Body of pancreas (tissue), 4 donors: ENCODE data around the gene NDUFB4.

Source experiments
- POLR2A ChIP-seq, 3 donors: fragments of 450-650 bp; IDR thresholded peaks; one replicate each; pipeline ENCODE4 v1.6.1; 2016; ENCODE audit warnings: antibody characterized with exemption in 3 of 3, mild to moderate bottlenecking in 2 of 3
- TF ChIP-seq, protein P1 (sequence below), 7 experiments: fragments of 450-650 bp in 4 of 7; fragments of 200-600 bp in 3 of 7; sonication (generic) in 3 of 7; IDR thresholded peaks; one replicate each; pipeline ENCODE4 v1.5.1; 2016 to 2019; ENCODE audit warnings: antibody characterized with exemption in 7 of 7

DNA sequence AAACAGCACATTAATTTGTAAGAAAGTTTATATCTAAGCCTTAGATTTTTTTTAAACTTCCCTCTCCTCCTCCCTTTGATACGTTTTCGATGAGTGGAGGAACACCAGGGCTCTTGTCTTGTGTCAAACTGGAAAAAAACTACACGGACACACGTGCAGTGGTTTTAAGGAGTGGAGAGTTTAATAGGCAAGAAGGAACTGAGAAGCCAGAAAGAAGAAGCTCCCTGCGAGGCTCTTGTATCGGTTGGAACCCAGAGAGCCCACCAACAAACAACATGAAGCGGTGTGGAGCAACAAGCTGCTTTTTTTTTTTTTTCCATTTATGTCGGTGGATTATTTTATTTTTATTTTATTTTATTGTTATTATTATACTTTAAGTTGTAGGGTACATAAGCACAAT is 18.6 kb downstream of the NDUFB4 start:
- TF ChIP-seq, protein P1, sequence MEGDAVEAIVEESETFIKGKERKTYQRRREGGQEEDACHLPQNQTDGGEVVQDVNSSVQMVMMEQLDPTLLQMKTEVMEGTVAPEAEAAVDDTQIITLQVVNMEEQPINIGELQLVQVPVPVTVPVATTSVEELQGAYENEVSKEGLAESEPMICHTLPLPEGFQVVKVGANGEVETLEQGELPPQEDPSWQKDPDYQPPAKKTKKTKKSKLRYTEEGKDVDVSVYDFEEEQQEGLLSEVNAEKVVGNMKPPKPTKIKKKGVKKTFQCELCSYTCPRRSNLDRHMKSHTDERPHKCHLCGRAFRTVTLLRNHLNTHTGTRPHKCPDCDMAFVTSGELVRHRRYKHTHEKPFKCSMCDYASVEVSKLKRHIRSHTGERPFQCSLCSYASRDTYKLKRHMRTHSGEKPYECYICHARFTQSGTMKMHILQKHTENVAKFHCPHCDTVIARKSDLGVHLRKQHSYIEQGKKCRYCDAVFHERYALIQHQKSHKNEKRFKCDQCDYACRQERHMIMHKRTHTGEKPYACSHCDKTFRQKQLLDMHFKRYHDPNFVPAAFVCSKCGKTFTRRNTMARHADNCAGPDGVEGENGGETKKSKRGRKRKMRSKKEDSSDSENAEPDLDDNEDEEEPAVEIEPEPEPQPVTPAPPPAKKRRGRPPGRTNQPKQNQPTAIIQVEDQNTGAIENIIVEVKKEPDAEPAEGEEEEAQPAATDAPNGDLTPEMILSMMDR (IDR thresholded peaks at IDR 0.05): no peak
- no peak for TF ChIP-seq POLR2A (IDR thresholded peaks at IDR 0.05)
